ENCODE results near the gene ZNF362. TPM values are rescaled to one million over a fixed set of nuclear protein-coding genes. Genes with fewer than 3 reads are reported as not detected.

ZNF362 gene
- total and polyA plus RNA-seq, 2 experiments from 2014 or later = 11.0 to 12.9 TPM

DNA sequence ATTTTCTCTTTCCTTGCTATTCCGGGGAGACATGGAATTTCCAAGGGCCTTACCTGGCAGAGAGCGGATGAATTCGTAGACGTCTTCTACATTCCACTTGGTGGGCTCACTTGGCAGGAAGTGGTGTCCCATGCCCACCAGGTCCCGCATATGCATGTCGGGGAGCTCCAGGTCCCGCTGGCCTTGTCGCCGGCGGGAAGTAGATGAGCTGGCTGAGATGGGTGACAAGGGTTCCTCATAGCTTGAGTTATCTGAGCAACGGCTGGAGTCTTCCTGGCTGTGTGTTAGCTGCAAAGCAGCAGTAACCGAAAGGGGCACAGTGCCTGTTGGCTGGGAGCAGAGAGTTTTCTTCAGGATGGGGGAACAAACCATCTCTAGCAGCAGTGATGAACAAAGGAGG is 72.5 kb downstream of the ZNF362 start:
- Histone ChIP-seq H2AFZ (no peak overlapping the region), H3K79me2 (replicated peaks; ENCODE audit: insufficient read depth) (no peaks in the 10 kb centered on the region), H3K27me3 (ENCODE audit: insufficient read depth) (no peaks in the 10 kb centered on the region), H4K20me1 (replicated peaks; ENCODE audit: insufficient read depth) (no peaks in the 10 kb centered on the region; the same call in 1 of the 2 replicates), H3K9me2 (ENCODE audit: insufficient read depth) (no peaks in the 10 kb centered on the region), H3K4me1 (ENCODE audit: insufficient read depth) (no peaks in the 10 kb centered on the region), H3K4me3 (no peak overlapping the region), H3K4me2 (no peak overlapping the region), H3K27ac (ENCODE audit: low read depth) (no peak overlapping the region), H3F3A (replicated peaks; ENCODE audit: low read depth) (no peaks in the 10 kb centered on the region), H3K36me3 (ENCODE audit: insufficient read depth) (no peaks in the 10 kb centered on the region)
- DNase-seq (ENCODE audit: low spot score) = no peak
- H3K36me3 Mint-ChIP-seq (ENCODE audit: low read depth) = peaks cover 10% of the 10 kb centered on the region; the same call in 2 of the 3 replicates
- ATAC-seq = no peak
- no peak overlapping the region for H3K27ac Mint-ChIP-seq
- H3K4me1 Mint-ChIP-seq = peaks cover 9% of the 10 kb centered on the region; the same call in 2 of the 3 replicates
- no peak for TF ChIP-seq EZH2 (IDR thresholded peaks at IDR 0.05; ENCODE audit: low read depth, unreplicated experiment)
- TF ChIP-seq CREB1 (CRISPR knock-in tag; IDR thresholded peaks at IDR 0.05; ENCODE audit: low read depth) = no peak
- no peak for TF ChIP-seq EZH2phosphoT487 (IDR thresholded peaks at IDR 0.05; ENCODE audit: unreplicated experiment)
- peaks cover 13% of the 10 kb centered on the region for H3K27me3 Mint-ChIP-seq (ENCODE audit: insufficient read depth, low read depth, poor library complexity)
- no peak overlapping the region for H3K4me3 Mint-ChIP-seq
- no peaks in the 10 kb centered on the region for H3K9me3 Mint-ChIP-seq

- Histone ChIP-seq H3K9me2 (ENCODE audit: insufficient read depth) (no peaks in the 10 kb centered on the region), H3K4me2 (no peak overlapping the region), H2AFZ (no peak overlapping the region), H3F3A (replicated peaks; ENCODE audit: low read depth) (no peaks in the 10 kb centered on the region), H3K79me2 (replicated peaks; ENCODE audit: insufficient read depth) (no peaks in the 10 kb centered on the region), H3K27ac (ENCODE audit: low read depth) (no peak overlapping the region), H4K20me1 (replicated peaks; ENCODE audit: insufficient read depth) (no peaks in the 10 kb centered on the region; the same call in 1 of the 2 replicates), H3K4me1 (ENCODE audit: insufficient read depth) (no peaks in the 10 kb centered on the region), H3K36me3 (ENCODE audit: insufficient read depth) (no peaks in the 10 kb centered on the region), H3K4me3 (no peak overlapping the region), H3K27me3 (ENCODE audit: insufficient read depth) (no peaks in the 10 kb centered on the region)
- H3K36me3 Mint-ChIP-seq (ENCODE audit: low read depth) = peaks cover 10% of the 10 kb centered on the region; the same call in 2 of the 3 replicates
- H3K4me3 Mint-ChIP-seq = no peak overlapping the region; the same call in 2 of the 3 replicates
- no peak for ATAC-seq
- H3K4me1 Mint-ChIP-seq = peaks cover 14% of the 10 kb centered on the region
- no peak for TF ChIP-seq NANOG (IDR thresholded peaks at IDR 0.05; ENCODE audit: borderline replicate concordance)
- no peak for TF ChIP-seq STAT1 (IDR thresholded peaks at IDR 0.05; ENCODE audit: unreplicated experiment)
- TF ChIP-seq EZH2phosphoT487 (IDR thresholded peaks at IDR 0.05; ENCODE audit: unreplicated experiment) = no peak
- no peak for TF ChIP-seq CREB1 (CRISPR knock-in tag; IDR thresholded peaks at IDR 0.05; ENCODE audit: low read depth)
- no peak for TF ChIP-seq EZH2 (IDR thresholded peaks at IDR 0.05; ENCODE audit: low read depth, unreplicated experiment)
- no peak for TF ChIP-seq ZNF114 (CRISPR knock-in tag; IDR thresholded peaks at IDR 0.05)
- no peak overlapping the region for H3K27ac Mint-ChIP-seq
- H3K27me3 Mint-ChIP-seq (ENCODE audit: insufficient read depth, low read depth, poor library complexity) = peaks cover 11% of the 10 kb centered on the region
- no peaks in the 10 kb centered on the region for H3K9me3 Mint-ChIP-seq
- no peak for DNase-seq (ENCODE audit: low spot score)
Observed at GRCh38 chr1:33329600-33330305, 73.5 kb downstream of the ZNF362 start.

GRCh38 chr1:33330361-33330890 is 74.1 kb downstream of the ZNF362 start:
- no peak overlapping the region for H3K4me3 Mint-ChIP-seq
- H3K36me3 Mint-ChIP-seq (ENCODE audit: low read depth) = peaks cover 10% of the 10 kb centered on the region; the same call in 2 of the 3 replicates
- H3K27ac Mint-ChIP-seq = no peak overlapping the region
- DNase-seq (ENCODE audit: low spot score) (no peak), ATAC-seq (no peak)
- no peak overlapping the region for H3K4me3 ChIP-seq
- no peak overlapping the region for H2AFZ ChIP-seq
- H3K27me3 ChIP-seq (ENCODE audit: insufficient read depth) = peaks cover 5% of the 10 kb centered on the region; the same call in 1 of the 2 replicates
- no peaks in the 10 kb centered on the region for H3K4me1 ChIP-seq (ENCODE audit: insufficient read depth)
- no peak for TF ChIP-seq ZNF114 (CRISPR knock-in tag; IDR thresholded peaks at IDR 0.05)
- no peak for TF ChIP-seq ETS1 (IDR thresholded peaks at IDR 0.05)
- no peaks in the 10 kb centered on the region for H3K79me2 ChIP-seq (replicated peaks; ENCODE audit: insufficient read depth)
- H3K36me3 ChIP-seq (ENCODE audit: insufficient read depth) = no peaks in the 10 kb centered on the region
- no peaks in the 10 kb centered on the region for H3F3A ChIP-seq (replicated peaks; ENCODE audit: low read depth)
- H3K27ac ChIP-seq (ENCODE audit: low read depth) = no peak overlapping the region
- no peaks in the 10 kb centered on the region for H3K9me2 ChIP-seq (ENCODE audit: insufficient read depth)
- peaks cover 13% of the 10 kb centered on the region for H3K4me1 Mint-ChIP-seq
- no peaks in the 10 kb centered on the region for H3K9me3 Mint-ChIP-seq
- no peak overlapping the region for H3K4me2 ChIP-seq
- peaks cover 11% of the 10 kb centered on the region for H3K27me3 Mint-ChIP-seq (ENCODE audit: insufficient read depth, low read depth, poor library complexity)
- peaks cover 3% of the 10 kb centered on the region; the same call in 1 of the 2 replicates for H4K20me1 ChIP-seq (replicated peaks; ENCODE audit: insufficient read depth)
